Tibial artery (tissue), 4 donors: Measurements from ENCODE around the gene SCRN1.

Experiments
- DNase-seq, 2 donors: peaks; one replicate each; pipeline ENCODE4 v3.0.0-alpha.2; 2019
- H3K27ac ChIP-seq, 2 donors: fragments of 200-600 bp; sonication (generic) in 1 of 2; 1 replicate in 1 of 2; 2 replicates in 1 of 2; pipeline ENCODE4 v1.5.1; 2018 to 2019; ENCODE audit warnings: mild to moderate bottlenecking in 1 of 2
- H3K27me3 ChIP-seq, 2 donors: fragments of 200-600 bp; sonication (generic) in 1 of 2; one replicate each; pipeline versions ENCODE4 v1.5.1 to v1.6.0; 2016 to 2019
- H3K36me3 ChIP-seq, 3 donors: fragments of 200-600 bp; sonication (generic) in 2 of 3; one replicate each; pipeline ENCODE4 v1.5.1; 2016 to 2019; ENCODE audit warnings: mild to moderate bottlenecking in 2 of 3
- H3K4me1 ChIP-seq, 4 donors: fragments of 200-600 bp; sonication (generic) in 2 of 4; 1 replicate in 3 of 4; 2 replicates in 1 of 4; pipeline ENCODE4 v1.5.1; 2016 to 2019
- H3K4me3 ChIP-seq, 2 donors: fragments of 200-600 bp; sonication (generic) in 1 of 2; 1 replicate in 1 of 2; 2 replicates in 1 of 2; pipeline ENCODE4 v1.5.1; 2018 to 2019; ENCODE audit warnings: mild to moderate bottlenecking in 2 of 2
- H3K9me3 ChIP-seq, 3 donors: fragments of 200-600 bp; sonication (generic) in 1 of 3; one replicate each; pipeline ENCODE4 v1.5.1; 2016 to 2019
- intact Hi-C: fragments of 100-400 bp; cut with DNase I; formaldehyde crosslinking; loops from one replicate; pipeline ENCODE4 v1.15.0; 2023; ENCODE audit warnings: low total_unique reads
- TF ChIP-seq, protein P1 (sequence below), 2 experiments: fragments of 200-600 bp in 1 of 2; fragments of 450-650 bp in 1 of 2; IDR thresholded peaks; one replicate each; pipeline ENCODE4 v1.5.1; 2017 to 2019; ENCODE audit warnings: antibody characterized with exemption in 2 of 2, mild to moderate bottlenecking in 1 of 2, moderate library complexity in 1 of 2

The SCRN1 gene

DNA sequence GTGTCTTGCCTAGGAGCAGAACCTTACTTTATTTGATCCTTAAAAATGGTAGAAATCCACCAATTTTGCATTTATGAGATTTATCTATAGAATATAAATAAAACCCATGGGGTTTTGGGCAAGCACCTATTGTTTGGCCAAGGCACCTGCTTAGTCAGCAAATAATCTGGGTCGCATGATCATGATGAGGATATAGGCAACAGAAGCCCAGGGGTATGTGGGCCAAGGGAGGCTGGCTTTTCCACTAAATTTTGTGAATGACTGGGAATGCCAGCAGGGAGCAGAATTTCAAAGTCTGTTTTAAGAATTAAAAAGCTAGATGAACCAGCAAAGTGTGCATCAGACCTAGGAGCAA lies 17.3 kb downstream of the SCRN1 start:
- peaks cover 0 to 8% (median 0%) of the 10 kb centered on the region in 3 donors for H3K36me3 ChIP-seq
- intact Hi-C loops = no loop called here
- TF ChIP-seq, protein P1, sequence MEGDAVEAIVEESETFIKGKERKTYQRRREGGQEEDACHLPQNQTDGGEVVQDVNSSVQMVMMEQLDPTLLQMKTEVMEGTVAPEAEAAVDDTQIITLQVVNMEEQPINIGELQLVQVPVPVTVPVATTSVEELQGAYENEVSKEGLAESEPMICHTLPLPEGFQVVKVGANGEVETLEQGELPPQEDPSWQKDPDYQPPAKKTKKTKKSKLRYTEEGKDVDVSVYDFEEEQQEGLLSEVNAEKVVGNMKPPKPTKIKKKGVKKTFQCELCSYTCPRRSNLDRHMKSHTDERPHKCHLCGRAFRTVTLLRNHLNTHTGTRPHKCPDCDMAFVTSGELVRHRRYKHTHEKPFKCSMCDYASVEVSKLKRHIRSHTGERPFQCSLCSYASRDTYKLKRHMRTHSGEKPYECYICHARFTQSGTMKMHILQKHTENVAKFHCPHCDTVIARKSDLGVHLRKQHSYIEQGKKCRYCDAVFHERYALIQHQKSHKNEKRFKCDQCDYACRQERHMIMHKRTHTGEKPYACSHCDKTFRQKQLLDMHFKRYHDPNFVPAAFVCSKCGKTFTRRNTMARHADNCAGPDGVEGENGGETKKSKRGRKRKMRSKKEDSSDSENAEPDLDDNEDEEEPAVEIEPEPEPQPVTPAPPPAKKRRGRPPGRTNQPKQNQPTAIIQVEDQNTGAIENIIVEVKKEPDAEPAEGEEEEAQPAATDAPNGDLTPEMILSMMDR (IDR thresholded peaks at IDR 0.05) = no peak
- no peak overlapping the region for H3K27ac ChIP-seq
- no peaks in the 10 kb centered on the region for H3K27me3 ChIP-seq
- H3K4me1 ChIP-seq = peaks cover 0 to 7% (median 0%) of the 10 kb centered on the region in 4 donors
- H3K4me3 ChIP-seq = no peak overlapping the region
- H3K9me3 ChIP-seq = no peaks in the 10 kb centered on the region
- no peak for DNase-seq

DNA sequence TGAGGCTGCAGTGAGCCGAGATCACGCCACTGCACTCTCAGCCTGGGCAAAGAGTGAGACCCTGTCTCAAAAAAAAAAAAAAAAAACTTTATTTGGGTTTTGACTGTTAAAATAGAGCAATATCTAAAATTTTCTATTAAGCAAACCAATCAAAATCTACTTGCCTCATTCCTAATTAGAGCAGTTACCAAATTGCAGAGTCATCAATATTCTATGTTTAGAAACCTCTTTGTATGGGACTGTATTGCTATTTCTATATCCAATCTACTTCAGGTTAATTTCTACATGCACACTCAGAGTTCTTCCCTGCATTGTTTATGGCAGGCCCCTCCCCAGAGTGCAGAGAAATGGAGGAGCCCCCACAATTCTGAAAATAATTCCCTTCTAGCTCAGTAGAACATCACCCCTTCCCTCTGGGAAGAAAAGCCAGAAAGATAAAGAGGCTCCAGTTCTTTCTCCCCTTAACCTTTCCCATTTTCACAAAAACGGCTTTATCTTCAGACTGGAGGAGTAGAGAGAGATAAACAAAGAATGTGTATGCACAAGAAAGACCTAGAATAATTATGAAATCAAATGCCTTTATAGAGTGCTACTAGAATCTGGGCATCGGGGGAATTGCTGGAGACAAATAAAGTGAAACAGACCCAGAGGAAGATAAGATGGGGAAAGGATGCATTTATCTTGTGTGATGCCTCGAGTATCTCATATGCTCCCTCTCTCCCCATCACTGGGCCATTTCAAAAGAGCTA lies 17.9 kb downstream of the SCRN1 start:
- no peak overlapping the region for H3K27ac ChIP-seq
- no peak overlapping the region for H3K4me3 ChIP-seq
- intact Hi-C loops = no loop called here
- no peaks in the 10 kb centered on the region for H3K9me3 ChIP-seq
- H3K4me1 ChIP-seq = peaks cover 0 to 7% (median 0%) of the 10 kb centered on the region in 4 donors
- no peak for DNase-seq
- peaks cover 0 to 8% (median 0%) of the 10 kb centered on the region in 3 donors for H3K36me3 ChIP-seq
- TF ChIP-seq, protein P1 (IDR thresholded peaks at IDR 0.05) = no peak
- H3K27me3 ChIP-seq = no peaks in the 10 kb centered on the region

DNA sequence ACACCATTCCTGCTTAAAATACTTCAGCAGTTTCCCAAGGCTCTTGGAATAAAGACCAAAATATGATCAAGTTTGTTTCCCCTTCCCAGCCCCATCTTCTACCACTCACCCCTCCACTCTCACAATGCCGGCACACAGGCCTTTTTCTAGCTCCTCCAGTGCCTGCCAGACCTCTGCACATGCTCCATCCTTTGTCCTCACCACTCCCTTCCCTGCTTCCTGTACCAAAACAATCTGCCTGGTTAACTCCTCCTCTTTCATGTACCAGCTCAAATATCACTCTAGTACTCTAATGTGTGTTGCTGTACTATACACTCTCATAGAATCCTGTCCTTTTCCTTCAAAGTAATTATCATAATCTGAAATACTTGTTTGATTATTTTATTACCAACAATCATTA lies 19.4 kb downstream of the SCRN1 start:
- no peaks in the 10 kb centered on the region for H3K27me3 ChIP-seq
- H3K4me1 ChIP-seq = peaks cover 0 to 4% (median under 1%) of the 10 kb centered on the region in 4 donors
- intact Hi-C loops = no loop called here
- DNase-seq = no peak
- H3K9me3 ChIP-seq = no peaks in the 10 kb centered on the region
- peaks cover 0 to 8% (median 5%) of the 10 kb centered on the region in 3 donors for H3K36me3 ChIP-seq
- no peak overlapping the region for H3K27ac ChIP-seq
- H3K4me3 ChIP-seq = no peak overlapping the region
- TF ChIP-seq, protein P1 (IDR thresholded peaks at IDR 0.05) = no peak

- H3K36me3 ChIP-seq = peaks cover 0 to 8% (median 7%) of the 10 kb centered on the region in 3 donors
- no peak for DNase-seq
- intact Hi-C loops = no loop called here
- no peaks in the 10 kb centered on the region for H3K9me3 ChIP-seq
- no peaks in the 10 kb centered on the region for H3K27me3 ChIP-seq
- TF ChIP-seq, protein P1 (IDR thresholded peaks at IDR 0.05) = no peak
- H3K27ac ChIP-seq = no peak overlapping the region
- peaks cover 0 to 8% (median 3%) of the 10 kb centered on the region in 4 donors for H3K4me1 ChIP-seq
- H3K4me3 ChIP-seq = no peak overlapping the region
Observed at GRCh38 chr7:29969738-29970137, 19.9 kb downstream of the SCRN1 start.

DNA sequence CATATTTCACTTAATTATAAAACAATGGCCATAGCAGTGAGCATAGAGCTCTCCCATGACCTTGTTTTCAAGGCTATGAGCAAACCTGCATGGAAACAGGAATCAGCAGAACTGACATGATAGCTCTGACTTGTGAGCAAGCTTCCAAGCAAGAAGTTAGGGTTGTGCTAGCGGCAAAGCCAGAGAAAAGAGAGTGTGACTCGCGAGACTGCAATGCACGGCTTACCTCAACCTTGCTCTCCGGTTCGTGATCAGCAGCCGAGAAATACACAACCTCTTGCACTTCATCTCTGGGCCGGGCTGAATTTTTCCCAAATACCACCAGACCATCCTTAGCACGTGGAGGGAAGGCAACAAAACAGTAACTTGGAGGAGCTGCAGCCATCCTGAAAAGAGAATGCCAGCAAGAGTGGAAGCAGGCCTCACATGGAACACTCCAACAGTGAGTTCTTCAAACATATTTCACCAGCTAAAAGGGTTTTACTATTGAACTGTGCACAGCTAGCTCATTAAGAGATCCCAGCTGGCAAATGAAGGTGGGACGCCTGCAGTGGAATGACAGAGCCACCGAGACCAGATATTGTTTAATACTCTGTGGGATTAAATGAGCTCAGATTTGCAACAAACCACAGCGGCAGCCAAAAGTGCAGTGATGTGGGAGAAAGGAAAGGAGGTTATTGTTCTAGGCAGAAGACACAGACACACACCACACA lies 20.8 kb downstream of the SCRN1 start:
- H3K27me3 ChIP-seq = no peaks in the 10 kb centered on the region
- H3K4me1 ChIP-seq = peaks cover 0 to 14% (median 6%) of the 10 kb centered on the region in 4 donors
- no peaks in the 10 kb centered on the region for H3K9me3 ChIP-seq
- no peak for DNase-seq
- H3K4me3 ChIP-seq = no peak overlapping the region
- no peak overlapping the region for H3K27ac ChIP-seq
- peaks cover 0 to 8% (median 7%) of the 10 kb centered on the region in 3 donors for H3K36me3 ChIP-seq
- intact Hi-C loops = no loop called here
- TF ChIP-seq, protein P1 (IDR thresholded peaks at IDR 0.05) = no peak
